MG63 (cell line): Measurements from ENCODE around the gene CNTNAP5. TPM values are rescaled to one million over a fixed set of nuclear protein-coding genes. Genes with fewer than 3 reads are reported as not detected.

Source experiments
- DNase-seq: peaks from one replicate; pipeline ENCODE4 v3.0.0-alpha.2; 2020
- H3K27me3 ChIP-seq: fragments of 250-450 bp; sonication (Bioruptor Pico); 2 replicates; pipeline ENCODE4 v1.5.1; 2020; ENCODE audit warnings: mild to moderate bottlenecking, moderate library complexity
- H3K36me3 ChIP-seq: fragments of 250-450 bp; sonication (Bioruptor Pico); 2 replicates; pipeline ENCODE4 v1.5.1; 2020; ENCODE audit warnings: mild to moderate bottlenecking, moderate library complexity
- H3K4me3 ChIP-seq: fragments of 250-450 bp; sonication (Bioruptor Pico); 2 replicates; pipeline ENCODE4 v1.5.1; 2020; ENCODE audit warnings: mild to moderate bottlenecking, moderate library complexity
- H3K9me3 ChIP-seq: fragments of 250-450 bp; sonication (Bioruptor Pico); 2 replicates; pipeline ENCODE4 v1.5.1; 2020; ENCODE audit warnings: mild to moderate bottlenecking, moderate library complexity
- total RNA-seq: library from RNA; depleted of rRNA; stranded (reverse); fragments of >200 nt; shearing (Covaris generic); gene quantifications from 2 replicates; pipeline ENCODE4 v1.2.3, GENCODE V29; 2014; ENCODE audit warnings: low replicate concordance

The CNTNAP5 gene
- total RNA-seq, 1 experiment from 2014 or later = not detected

- Histone ChIP-seq H3K4me3 (no peak overlapping the region), H3K36me3 (no peaks in the 10 kb centered on the region), H3K9me3 (no peaks in the 10 kb centered on the region), H3K27me3 (no peaks in the 10 kb centered on the region)
- no peak for DNase-seq
Measured at GRCh38 chr2:124514236-124514635, 489.1 kb downstream of the CNTNAP5 start.

- no peaks in the 10 kb centered on the region for H3K27me3 ChIP-seq
- no peak for DNase-seq
- no peaks in the 10 kb centered on the region for H3K9me3 ChIP-seq
- H3K4me3 ChIP-seq = no peak overlapping the region
- no peaks in the 10 kb centered on the region for H3K36me3 ChIP-seq
Measured at GRCh38 chr2:124520953-124521352, 495.9 kb downstream of the CNTNAP5 start.

- no peaks in the 10 kb centered on the region for H3K9me3 ChIP-seq
- H3K27me3 ChIP-seq = no peaks in the 10 kb centered on the region
- no peaks in the 10 kb centered on the region for H3K36me3 ChIP-seq
- no peak overlapping the region for H3K4me3 ChIP-seq
- no peak for DNase-seq
Measured at GRCh38 chr2:124523096-124523495, 498.0 kb downstream of the CNTNAP5 start.

GRCh38 chr2:124524155-124524915 is 499.2 kb downstream of the CNTNAP5 start:
- DNase-seq = no peak
- Histone ChIP-seq H3K36me3 (no peaks in the 10 kb centered on the region), H3K9me3 (no peaks in the 10 kb centered on the region), H3K4me3 (no peak overlapping the region), H3K27me3 (no peaks in the 10 kb centered on the region)

- H3K36me3 ChIP-seq = no peaks in the 10 kb centered on the region
- H3K27me3 ChIP-seq = no peaks in the 10 kb centered on the region
- no peaks in the 10 kb centered on the region for H3K9me3 ChIP-seq
- DNase-seq = no peak
- H3K4me3 ChIP-seq = no peak overlapping the region
Measured at GRCh38 chr2:124526221-124526620, 501.1 kb downstream of the CNTNAP5 start.

GRCh38 chr2:124530203-124530602 is 505.1 kb downstream of the CNTNAP5 start:
- Histone ChIP-seq H3K27me3 (no peaks in the 10 kb centered on the region), H3K4me3 (no peak overlapping the region), H3K9me3 (no peaks in the 10 kb centered on the region), H3K36me3 (no peaks in the 10 kb centered on the region)
- no peak for DNase-seq

- Histone ChIP-seq H3K27me3 (no peaks in the 10 kb centered on the region), H3K36me3 (no peaks in the 10 kb centered on the region), H3K4me3 (no peak overlapping the region), H3K9me3 (no peaks in the 10 kb centered on the region)
- DNase-seq = no peak
Measured at GRCh38 chr2:124533226-124533954, 508.3 kb downstream of the CNTNAP5 start.

- DNase-seq = no peak
- Histone ChIP-seq H3K27me3 (no peaks in the 10 kb centered on the region), H3K36me3 (no peaks in the 10 kb centered on the region), H3K9me3 (no peaks in the 10 kb centered on the region), H3K4me3 (no peak overlapping the region)
Measured at GRCh38 chr2:124534028-124534427, 508.9 kb downstream of the CNTNAP5 start.

GRCh38 chr2:124535816-124536215 is 510.7 kb downstream of the CNTNAP5 start:
- no peak for DNase-seq
- Histone ChIP-seq H3K9me3 (no peaks in the 10 kb centered on the region), H3K27me3 (no peaks in the 10 kb centered on the region; the same call in 1 of the 2 replicates), H3K36me3 (no peaks in the 10 kb centered on the region), H3K4me3 (no peak overlapping the region)

GRCh38 chr2:124536591-124536990 is 511.5 kb downstream of the CNTNAP5 start:
- DNase-seq = no peak
- no peak overlapping the region for H3K4me3 ChIP-seq
- H3K36me3 ChIP-seq = no peaks in the 10 kb centered on the region
- H3K27me3 ChIP-seq = no peaks in the 10 kb centered on the region; the same call in 1 of the 2 replicates
- H3K9me3 ChIP-seq = no peaks in the 10 kb centered on the region

- Histone ChIP-seq H3K36me3 (no peaks in the 10 kb centered on the region), H3K27me3 (no peaks in the 10 kb centered on the region; the same call in 1 of the 2 replicates), H3K9me3 (no peaks in the 10 kb centered on the region), H3K4me3 (no peak overlapping the region)
- DNase-seq = no peak
Measured at GRCh38 chr2:124538549-124538948, 513.5 kb downstream of the CNTNAP5 start.

- H3K9me3 ChIP-seq = no peaks in the 10 kb centered on the region
- H3K27me3 ChIP-seq = no peaks in the 10 kb centered on the region; the same call in 1 of the 2 replicates
- H3K4me3 ChIP-seq = no peak overlapping the region
- DNase-seq = no peak
- H3K36me3 ChIP-seq = no peaks in the 10 kb centered on the region
Measured at GRCh38 chr2:124540805-124541204, 515.7 kb downstream of the CNTNAP5 start.

GRCh38 chr2:124542932-124543640 is 518.0 kb downstream of the CNTNAP5 start:
- no peak for DNase-seq
- no peaks in the 10 kb centered on the region; the same call in 1 of the 2 replicates for H3K27me3 ChIP-seq
- H3K36me3 ChIP-seq = no peaks in the 10 kb centered on the region
- H3K4me3 ChIP-seq = no peak overlapping the region
- no peaks in the 10 kb centered on the region for H3K9me3 ChIP-seq

- no peaks in the 10 kb centered on the region for H3K27me3 ChIP-seq
- no peak overlapping the region for H3K4me3 ChIP-seq
- H3K9me3 ChIP-seq = no peaks in the 10 kb centered on the region
- no peak for DNase-seq
- no peaks in the 10 kb centered on the region for H3K36me3 ChIP-seq
Measured at GRCh38 chr2:124547700-124548099, 522.6 kb downstream of the CNTNAP5 start.

GRCh38 chr2:124558277-124558905 is 533.3 kb downstream of the CNTNAP5 start:
- H3K36me3 ChIP-seq = no peaks in the 10 kb centered on the region
- DNase-seq = no peak
- no peak overlapping the region for H3K4me3 ChIP-seq
- no peaks in the 10 kb centered on the region for H3K27me3 ChIP-seq
- no peaks in the 10 kb centered on the region for H3K9me3 ChIP-seq

- H3K9me3 ChIP-seq = no peaks in the 10 kb centered on the region
- H3K27me3 ChIP-seq = no peaks in the 10 kb centered on the region
- no peak for DNase-seq
- H3K4me3 ChIP-seq = no peak overlapping the region
- no peaks in the 10 kb centered on the region for H3K36me3 ChIP-seq
Measured at GRCh38 chr2:124559236-124559635, 534.1 kb downstream of the CNTNAP5 start.

- DNase-seq = no peak
- H3K36me3 ChIP-seq = no peaks in the 10 kb centered on the region
- no peaks in the 10 kb centered on the region for H3K27me3 ChIP-seq
- H3K9me3 ChIP-seq = no peaks in the 10 kb centered on the region
- H3K4me3 ChIP-seq = no peak overlapping the region
Measured at GRCh38 chr2:124560592-124561112, 535.6 kb downstream of the CNTNAP5 start.
